ENCODE measurements around the gene APLF.

DNA sequence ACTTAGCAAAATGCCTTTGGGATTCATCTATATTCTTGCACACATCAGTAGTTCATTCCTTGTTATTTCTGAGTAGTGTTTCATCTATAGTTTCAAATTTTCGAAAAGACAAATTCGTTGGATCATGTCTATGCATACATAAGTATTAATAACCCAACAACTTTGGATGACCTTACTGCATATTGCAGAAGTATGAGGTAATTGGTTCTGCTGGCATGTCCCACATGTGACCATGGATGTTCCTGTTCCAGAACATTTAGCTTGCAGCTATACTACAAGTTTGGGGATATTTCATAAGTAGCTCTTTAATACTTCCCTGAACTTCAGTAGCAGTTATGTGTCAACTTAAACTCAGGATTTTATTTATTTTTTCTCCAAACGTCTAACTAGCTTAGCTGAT is 44.9 kb downstream of the APLF start:
- TF ChIP-seq, protein P1, sequence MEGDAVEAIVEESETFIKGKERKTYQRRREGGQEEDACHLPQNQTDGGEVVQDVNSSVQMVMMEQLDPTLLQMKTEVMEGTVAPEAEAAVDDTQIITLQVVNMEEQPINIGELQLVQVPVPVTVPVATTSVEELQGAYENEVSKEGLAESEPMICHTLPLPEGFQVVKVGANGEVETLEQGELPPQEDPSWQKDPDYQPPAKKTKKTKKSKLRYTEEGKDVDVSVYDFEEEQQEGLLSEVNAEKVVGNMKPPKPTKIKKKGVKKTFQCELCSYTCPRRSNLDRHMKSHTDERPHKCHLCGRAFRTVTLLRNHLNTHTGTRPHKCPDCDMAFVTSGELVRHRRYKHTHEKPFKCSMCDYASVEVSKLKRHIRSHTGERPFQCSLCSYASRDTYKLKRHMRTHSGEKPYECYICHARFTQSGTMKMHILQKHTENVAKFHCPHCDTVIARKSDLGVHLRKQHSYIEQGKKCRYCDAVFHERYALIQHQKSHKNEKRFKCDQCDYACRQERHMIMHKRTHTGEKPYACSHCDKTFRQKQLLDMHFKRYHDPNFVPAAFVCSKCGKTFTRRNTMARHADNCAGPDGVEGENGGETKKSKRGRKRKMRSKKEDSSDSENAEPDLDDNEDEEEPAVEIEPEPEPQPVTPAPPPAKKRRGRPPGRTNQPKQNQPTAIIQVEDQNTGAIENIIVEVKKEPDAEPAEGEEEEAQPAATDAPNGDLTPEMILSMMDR (IDR thresholded peaks at IDR 0.05; ENCODE audit: insufficient read depth, low read depth, low read length), result no peak
- no peak for TF ChIP-seq EZH2 (IDR thresholded peaks at IDR 0.05; ENCODE audit: insufficient read depth, low read length)
